ENCODE data around the gene NSUN4.

Gene NSUN4

GRCh38 chr1:46401154-46401913 is 60.7 kb downstream of the NSUN4 start:
- Histone ChIP-seq H4K20me1 (ENCODE audit: insufficient read depth, low read length, poor library complexity, severe bottlenecking) (no peaks in the 10 kb centered on the region), H3K4me2 (ENCODE audit: low read depth, low read length, poor library complexity, severe bottlenecking) (no peak overlapping the region), H2AFZ (ENCODE audit: low read length) (no peak overlapping the region), H3K4me1 (ENCODE audit: insufficient read depth, low read length, poor library complexity, severe bottlenecking) (peaks cover 2% of the 10 kb centered on the region), H3K79me2 (ENCODE audit: insufficient read depth, low read length) (no peaks in the 10 kb centered on the region), H3K9ac (ENCODE audit: low read depth, low read length, poor library complexity, severe bottlenecking) (no peak overlapping the region), H3K4me3 (ENCODE audit: low read length, poor library complexity, severe bottlenecking) (no peak overlapping the region), H3K9me3 (ENCODE audit: insufficient read depth, low read depth, low read length) (no peaks in the 10 kb centered on the region), H3K9me2 (replicated peaks; ENCODE audit: low read depth, low read length) (no peaks in the 10 kb centered on the region), H3F3A (ENCODE audit: low read depth) (no peaks in the 10 kb centered on the region), H3K27me3 (ENCODE audit: insufficient read depth, low read length, poor library complexity, severe bottlenecking) (no peaks in the 10 kb centered on the region), H3K36me3 (ENCODE audit: insufficient read depth, low read length) (no peaks in the 10 kb centered on the region)
- TF ChIP-seq CTCF (conservative IDR thresholded peaks at IDR 0.05; ENCODE audit: low read length) (no peak), EZH2phosphoT487 (IDR thresholded peaks at IDR 0.05; ENCODE audit: borderline replicate concordance) (no peak)

GRCh38 chr1:46401964-46402626 is 61.5 kb downstream of the NSUN4 start:
- Histone ChIP-seq H3K36me3 (ENCODE audit: insufficient read depth, low read length) (no peaks in the 10 kb centered on the region), H3K9ac (ENCODE audit: low read depth, low read length, poor library complexity, severe bottlenecking) (no peak overlapping the region), H3K4me3 (ENCODE audit: low read length, poor library complexity, severe bottlenecking) (no peak overlapping the region), H3K27me3 (ENCODE audit: insufficient read depth, low read length, poor library complexity, severe bottlenecking) (no peaks in the 10 kb centered on the region), H3K9me2 (replicated peaks; ENCODE audit: low read depth, low read length) (no peaks in the 10 kb centered on the region), H3K4me1 (ENCODE audit: insufficient read depth, low read length, poor library complexity, severe bottlenecking) (peaks cover 2% of the 10 kb centered on the region), H3K79me2 (ENCODE audit: insufficient read depth, low read length) (no peaks in the 10 kb centered on the region), H3K4me2 (ENCODE audit: low read depth, low read length, poor library complexity, severe bottlenecking) (no peak overlapping the region), H3F3A (ENCODE audit: low read depth) (no peaks in the 10 kb centered on the region), H3K9me3 (ENCODE audit: insufficient read depth, low read depth, low read length) (no peaks in the 10 kb centered on the region), H2AFZ (ENCODE audit: low read length) (no peak overlapping the region), H4K20me1 (ENCODE audit: insufficient read depth, low read length, poor library complexity, severe bottlenecking) (no peaks in the 10 kb centered on the region)
- no peak for TF ChIP-seq CTCF (conservative IDR thresholded peaks at IDR 0.05; ENCODE audit: low read length)
- TF ChIP-seq EZH2phosphoT487 (IDR thresholded peaks at IDR 0.05; ENCODE audit: borderline replicate concordance): no peak

GRCh38 chr1:46403916-46404315 is 63.3 kb downstream of the NSUN4 start:
- H2AFZ ChIP-seq (ENCODE audit: low read length): no peak overlapping the region
- no peaks in the 10 kb centered on the region for H3K79me2 ChIP-seq (ENCODE audit: insufficient read depth, low read length)
- H3K27me3 ChIP-seq (ENCODE audit: insufficient read depth, low read length, poor library complexity, severe bottlenecking): no peaks in the 10 kb centered on the region
- H4K20me1 ChIP-seq (ENCODE audit: insufficient read depth, low read length, poor library complexity, severe bottlenecking): no peaks in the 10 kb centered on the region
- H3K4me1 ChIP-seq (ENCODE audit: insufficient read depth, low read length, poor library complexity, severe bottlenecking): peaks cover 2% of the 10 kb centered on the region
- H3K4me2 ChIP-seq (ENCODE audit: low read depth, low read length, poor library complexity, severe bottlenecking): no peak overlapping the region
- no peaks in the 10 kb centered on the region for H3K9me2 ChIP-seq (replicated peaks; ENCODE audit: low read depth, low read length)
- H3F3A ChIP-seq (ENCODE audit: low read depth): no peaks in the 10 kb centered on the region
- TF ChIP-seq EZH2phosphoT487 (IDR thresholded peaks at IDR 0.05; ENCODE audit: borderline replicate concordance) (no peak), CTCF (conservative IDR thresholded peaks at IDR 0.05; ENCODE audit: low read length) (no peak)
- no peak overlapping the region for H3K4me3 ChIP-seq (ENCODE audit: low read length, poor library complexity, severe bottlenecking)
- H3K9me3 ChIP-seq (ENCODE audit: insufficient read depth, low read depth, low read length): no peaks in the 10 kb centered on the region
- no peak overlapping the region for H3K9ac ChIP-seq (ENCODE audit: low read depth, low read length, poor library complexity, severe bottlenecking)
- H3K36me3 ChIP-seq (ENCODE audit: insufficient read depth, low read length): no peaks in the 10 kb centered on the region

Data from Loucy (cell line).